GM19468 (cell line): ENCODE data around the gene PJA1.

Experiments used
- ATAC-seq: cut with Tn5 transposase; IDR thresholded peaks from one replicate; pipeline ENCODE4 v1.9.1; 2021; ENCODE audit warnings: mild to moderate bottlenecking, moderate library complexity, moderate number of reproducible peaks; ENCODE audit not compliant: unreplicated experiment; ENCODE audit errors: extremely low read depth

PJA1 gene

DNA sequence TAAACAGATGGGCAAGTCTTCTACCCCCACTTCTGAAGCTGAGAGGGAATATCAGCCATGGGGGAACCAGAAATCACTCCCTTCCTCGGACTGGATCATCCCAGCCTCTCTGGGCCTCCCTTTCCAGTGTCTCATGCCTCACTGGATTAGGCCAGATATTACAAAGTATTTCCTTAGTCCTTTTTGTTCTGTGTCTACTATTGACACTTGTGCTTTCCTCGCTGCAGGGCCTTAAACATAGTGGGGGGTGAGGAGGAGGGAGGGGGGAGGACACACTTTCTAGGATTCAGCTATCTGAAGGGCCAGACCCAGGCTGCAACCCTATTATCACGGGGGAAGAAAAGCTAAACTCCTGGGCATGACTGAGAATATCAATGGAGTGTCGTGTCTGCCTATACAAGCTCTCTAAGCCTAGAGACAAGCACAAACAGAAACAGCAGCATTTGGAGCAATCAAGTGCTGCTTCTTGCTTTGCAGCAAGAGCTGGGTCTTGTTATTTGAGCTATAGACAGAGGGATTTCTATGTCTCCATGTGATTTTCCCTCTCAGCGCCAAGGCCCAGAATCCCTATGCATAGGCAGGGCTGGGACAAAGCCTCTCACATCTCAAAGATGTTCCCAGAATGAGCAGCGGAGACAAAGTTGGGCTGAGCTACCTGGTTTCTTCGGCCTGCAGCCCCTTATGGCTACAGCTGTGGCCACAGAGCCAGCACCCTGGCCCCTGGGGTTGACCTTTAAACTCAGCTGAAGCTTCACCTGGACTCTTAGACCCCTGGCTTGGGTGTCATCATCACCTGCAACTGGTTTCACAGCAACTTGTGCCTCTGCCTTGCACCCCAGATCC, 20.2 kb downstream of the PJA1 start:
- ATAC-seq = no peak

DNA sequence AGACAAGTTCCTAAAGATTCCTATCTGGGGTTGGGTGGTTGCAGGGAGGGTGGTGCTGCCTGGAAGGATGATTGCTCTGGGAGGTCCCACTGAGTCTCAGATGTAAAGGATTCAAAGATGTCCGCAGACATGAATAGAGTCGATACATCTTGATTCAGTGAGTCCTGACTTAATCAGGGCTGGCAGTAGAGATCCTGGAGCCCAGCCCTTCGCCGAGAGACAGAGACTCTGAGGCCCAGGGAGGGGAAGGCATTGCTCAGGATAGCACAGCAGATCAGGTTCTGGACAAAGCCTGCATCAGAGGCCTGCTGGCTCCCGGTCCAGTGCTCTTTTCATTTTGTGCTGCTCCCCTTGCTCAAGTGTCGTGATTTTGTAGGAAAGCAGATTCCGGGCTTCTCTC, 21.7 kb downstream of the PJA1 start:
- no peak for ATAC-seq

DNA sequence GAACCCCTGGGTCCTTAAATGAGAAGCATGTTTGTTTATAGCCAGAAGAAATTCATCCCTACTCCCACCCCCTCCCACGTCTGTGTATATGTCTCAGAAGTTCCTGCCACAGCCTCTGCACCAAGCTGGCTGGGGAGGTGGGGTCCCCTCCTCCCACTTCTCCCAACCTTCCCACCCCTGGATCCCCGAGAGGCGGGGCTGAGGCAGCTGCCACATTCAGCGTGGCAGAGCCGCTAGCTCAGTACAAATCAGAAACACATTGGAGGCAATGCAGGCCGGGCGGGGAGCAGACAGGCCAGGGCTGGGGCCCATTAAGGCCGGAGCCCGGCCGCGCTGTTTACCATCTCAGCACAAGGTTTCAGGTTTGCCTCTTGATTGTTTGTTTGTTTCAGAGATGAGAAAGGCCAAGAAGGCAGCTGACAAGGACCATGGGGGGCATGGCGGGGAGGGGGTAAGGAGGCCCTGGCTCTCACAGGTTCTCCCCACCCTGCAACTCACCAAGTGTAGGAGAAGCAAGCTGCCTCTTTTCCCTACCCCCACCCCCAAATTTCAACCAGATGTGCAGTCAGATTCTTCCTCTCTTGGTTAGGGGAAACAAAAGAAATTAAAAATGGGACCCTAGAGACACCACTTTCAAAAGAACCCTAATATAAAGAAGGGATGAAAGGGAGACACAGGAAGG, 22.3 kb downstream of the PJA1 start:
- ATAC-seq = no peak

DNA sequence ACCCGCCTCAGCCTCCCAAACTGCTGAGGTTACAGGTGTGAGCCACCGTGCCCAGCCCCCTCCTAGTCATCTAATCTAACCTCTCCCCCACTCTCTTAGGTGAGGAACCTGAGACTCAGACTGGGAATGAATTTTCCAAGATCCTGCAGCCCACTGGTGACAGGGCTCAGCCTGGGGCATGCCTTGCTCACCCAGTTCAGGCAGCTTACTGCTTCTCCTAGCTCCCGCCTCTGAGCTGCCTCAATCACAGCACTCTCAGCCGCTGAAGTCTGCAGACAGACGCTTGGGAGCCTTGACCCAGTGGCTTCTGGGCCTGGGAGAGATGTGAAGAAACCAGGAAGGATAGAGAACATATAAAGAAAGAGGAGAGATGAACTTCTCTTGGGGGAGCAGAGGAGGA, 24.4 kb downstream of the PJA1 start:
- no peak for ATAC-seq

DNA sequence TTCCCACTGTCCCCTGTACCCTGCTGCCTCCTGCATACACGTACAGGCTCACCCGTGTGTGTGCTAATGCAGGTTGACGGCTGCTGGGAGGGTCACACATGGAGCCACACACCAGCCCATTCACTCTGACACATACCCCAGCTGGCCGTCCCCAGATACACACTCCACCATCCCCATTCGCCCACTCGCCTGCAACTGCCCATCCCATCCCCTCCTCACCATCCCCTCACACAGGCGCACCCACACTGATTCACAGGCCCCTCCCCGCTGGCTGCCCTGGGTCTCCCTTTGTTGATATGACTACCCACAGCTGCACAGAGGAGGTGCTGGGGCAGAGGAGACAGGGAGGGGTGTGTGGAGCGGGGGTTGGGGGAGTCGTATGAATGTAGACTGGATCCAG, 25.7 kb downstream of the PJA1 start:
- no peak for ATAC-seq

DNA sequence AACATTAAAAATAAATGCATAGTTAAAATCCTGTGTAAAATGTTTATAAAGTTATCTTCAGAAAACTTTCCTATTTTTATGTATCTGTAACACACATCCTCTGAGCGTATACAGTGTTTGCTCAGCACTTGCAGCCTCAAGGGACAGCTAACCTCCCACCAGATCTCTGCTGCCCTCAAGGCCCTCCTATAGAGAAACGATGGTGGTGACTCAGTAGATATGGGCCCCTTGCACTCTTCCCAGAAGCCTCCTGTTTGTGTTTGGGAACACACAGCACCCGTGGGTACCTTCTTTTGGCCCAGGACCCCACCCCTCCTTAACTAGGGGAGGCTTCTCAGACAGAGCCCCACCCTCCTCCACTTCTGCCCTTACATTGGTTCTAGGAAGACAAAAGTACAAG, 26.7 kb downstream of the PJA1 start:
- no peak for ATAC-seq

DNA sequence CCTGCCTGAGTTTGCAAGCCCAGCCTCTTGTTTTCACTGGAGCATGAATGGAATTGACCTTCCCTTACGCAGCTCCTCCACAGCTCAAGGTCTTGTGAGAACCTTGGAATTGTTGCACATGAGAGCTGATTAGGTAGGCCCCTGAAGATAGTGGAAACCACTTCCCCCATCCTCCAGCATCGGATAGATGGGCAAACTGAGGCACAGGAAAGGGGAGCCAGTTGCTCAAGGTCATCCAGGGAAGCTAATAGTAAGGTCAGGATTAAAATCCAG, 27.2 kb downstream of the PJA1 start:
- no peak for ATAC-seq

DNA sequence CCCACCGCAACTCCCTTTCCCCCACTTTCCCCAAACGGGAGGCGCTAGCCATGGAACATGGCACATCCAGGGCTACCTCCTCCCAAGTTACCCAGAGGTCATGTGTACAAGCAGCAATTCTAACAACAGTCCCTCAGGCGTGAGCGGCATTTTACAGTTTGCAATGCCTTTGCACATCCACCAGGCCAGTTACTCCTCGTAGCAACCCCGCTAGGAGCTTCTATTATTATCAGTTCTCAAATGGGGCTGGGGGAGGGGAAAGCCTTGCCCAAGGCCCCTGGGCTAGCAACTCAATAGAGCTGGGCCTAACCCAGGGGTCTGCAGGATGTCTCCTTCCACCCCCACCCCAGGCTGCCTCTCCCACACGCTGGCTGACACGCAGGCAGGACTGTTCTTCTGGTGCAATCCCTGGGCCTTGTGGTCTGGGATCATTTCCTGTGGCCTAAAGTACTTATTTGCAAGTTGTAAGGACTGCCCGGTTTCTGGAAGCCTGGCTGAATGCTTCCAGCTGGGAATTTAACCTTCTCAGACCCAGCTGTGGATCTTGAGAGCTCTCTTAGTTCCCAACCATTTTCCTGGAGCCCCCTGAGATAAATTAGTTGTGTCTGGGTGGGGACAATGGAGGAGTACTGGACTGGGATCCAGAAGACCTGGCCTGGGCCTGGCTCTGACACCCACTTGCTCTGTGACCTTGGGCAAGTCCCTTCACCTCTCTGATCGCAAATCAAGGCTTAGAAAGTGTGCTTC, 27.7 kb downstream of the PJA1 start:
- ATAC-seq = no peak

DNA sequence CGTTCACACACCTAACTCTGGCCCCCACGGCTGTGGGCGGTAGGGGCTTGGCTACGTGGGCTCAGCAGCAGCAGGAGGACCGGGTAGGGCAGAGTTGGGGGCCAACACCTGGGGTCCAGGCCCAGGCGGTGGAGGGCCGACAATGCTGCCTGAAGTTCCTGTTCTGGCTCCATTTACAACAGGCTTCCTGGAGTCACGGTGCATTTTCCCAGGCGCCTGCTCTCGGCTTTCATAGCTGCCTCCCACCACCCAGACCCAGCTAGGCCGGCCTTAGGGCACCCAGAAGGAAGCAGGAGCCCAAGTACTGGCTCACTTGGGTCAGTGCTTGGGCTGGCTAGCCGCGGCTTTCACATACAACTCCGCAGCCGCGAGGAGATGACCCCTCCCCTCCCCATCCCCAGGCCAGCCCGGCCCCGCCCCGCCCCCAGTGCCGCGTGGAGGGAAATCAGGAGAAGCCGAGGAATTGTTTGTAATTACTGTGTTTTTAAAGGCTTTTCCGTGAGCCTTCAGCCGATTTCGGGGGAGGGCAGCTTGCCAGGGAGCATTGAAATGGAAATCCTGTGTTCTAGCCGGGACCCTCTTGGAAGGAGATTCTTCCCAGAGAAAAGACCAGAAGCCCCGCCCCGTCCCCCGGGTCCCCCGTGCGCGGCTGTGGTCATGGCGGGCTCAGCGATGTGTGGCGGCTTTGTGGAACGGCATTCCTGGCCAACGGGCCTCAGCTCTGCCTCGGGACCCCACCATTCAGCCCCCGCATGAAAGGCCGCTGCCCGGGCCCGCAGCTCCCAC, 28.5 kb downstream of the PJA1 start:
- ATAC-seq = no peak

DNA sequence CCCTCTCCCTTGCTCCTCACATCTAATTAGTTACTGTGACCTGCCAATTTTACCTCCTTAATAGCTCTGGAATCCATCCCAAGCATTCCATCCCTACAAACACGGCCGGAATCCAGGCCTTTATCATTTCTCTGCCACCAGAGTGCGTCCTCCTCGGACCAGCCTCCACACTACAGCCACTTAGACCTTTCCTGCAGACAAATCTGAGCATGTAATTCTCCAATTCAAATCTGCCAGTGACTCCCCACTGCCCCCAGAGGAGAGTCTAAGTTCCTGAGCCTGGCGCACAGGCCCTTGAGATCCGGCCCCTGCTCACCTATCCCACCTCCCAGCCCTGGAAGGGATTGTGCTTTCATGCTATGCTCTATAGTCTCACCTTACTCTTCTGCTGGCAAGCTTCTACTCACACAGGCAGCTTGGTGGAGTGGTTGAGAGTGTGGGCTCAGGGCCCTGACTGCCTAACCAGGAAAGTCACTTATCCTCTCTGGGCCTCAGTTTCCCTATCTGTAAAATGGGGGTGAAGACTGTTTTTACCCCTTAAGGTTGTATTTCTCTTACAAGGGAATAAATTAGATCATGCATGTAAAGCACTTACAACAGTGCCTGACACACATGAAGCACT, 31.2 kb downstream of the PJA1 start:
- no peak for ATAC-seq

DNA sequence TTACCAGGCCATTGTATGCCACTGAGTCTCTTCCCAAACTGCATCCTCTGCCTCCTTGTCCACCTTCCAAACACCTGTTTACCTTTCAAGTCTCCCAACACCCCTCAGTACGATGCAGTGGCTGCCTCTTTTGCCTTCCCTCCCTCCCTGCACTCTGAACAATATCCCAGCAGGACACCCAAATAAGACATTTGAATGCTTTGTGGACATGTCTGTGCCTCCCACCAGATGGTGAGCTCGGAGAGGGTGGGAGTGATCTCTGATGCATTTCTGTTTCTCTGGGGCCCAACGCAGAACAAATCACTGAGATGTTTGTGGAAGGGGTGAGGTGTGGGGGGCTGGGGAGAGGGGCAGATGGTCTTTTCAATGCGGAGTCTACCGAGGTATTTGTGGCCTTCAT, 33.4 kb downstream of the PJA1 start:
- ATAC-seq = no peak

DNA sequence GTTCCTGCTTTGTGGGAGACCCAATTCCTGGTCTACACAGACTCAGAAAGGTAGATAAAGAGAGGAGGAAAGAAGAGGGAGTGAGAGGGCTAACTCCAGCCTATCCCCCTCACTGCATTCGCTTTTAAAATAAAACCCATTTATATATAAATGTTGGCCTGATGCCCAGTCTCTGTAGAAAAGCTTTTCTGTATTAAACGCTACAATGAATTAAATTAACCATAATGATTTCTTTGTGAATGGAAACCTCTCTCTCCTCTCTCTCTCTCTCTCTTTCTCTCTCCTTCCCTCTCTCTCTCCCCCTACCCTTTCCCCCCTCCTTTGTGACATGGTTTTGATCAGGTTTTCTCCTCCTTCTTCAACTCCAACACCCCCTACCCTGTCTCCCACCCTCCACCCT, 34.8 kb downstream of the PJA1 start:
- ATAC-seq = no peak

DNA sequence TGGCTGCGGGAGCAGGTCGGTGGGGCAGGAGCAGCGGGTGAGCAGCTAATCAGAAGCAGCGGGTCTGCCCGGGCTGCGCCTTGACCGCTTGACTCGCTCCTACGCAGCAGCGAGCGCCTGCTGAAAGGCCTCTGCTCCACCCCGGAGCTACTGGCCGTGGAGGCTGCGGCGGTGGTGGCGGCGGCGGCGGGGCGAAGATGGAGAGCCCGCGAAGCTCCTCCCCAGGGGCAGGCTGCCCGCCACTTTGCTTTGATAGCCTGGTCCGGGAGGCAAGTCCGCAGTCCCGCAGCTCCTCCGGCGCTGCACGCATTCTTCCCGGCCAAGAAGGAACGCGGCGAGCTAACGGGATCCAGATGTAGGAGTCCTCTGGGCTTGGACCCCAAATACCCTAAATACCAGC, 36.7 kb downstream of the PJA1 start:
- no peak for ATAC-seq

DNA sequence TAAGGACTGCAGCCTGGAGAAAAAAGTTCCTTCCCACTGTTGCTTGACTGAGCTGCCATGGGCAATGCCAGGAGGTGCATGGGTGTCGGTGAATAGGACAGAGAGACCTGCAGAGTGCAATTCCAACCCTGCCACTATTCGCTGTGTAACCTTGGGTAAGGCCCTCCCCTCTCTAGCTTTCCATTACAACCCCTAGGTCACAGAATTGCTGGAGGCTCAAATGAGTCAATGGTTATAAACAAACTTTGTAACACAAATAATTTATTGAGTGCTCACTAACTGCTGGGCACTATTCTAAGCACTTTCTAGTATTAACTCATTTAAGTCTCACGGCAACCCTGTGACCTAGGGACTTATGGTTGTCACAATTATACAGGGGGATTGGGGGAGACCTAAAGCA, 37.8 kb downstream of the PJA1 start:
- no peak for ATAC-seq

DNA sequence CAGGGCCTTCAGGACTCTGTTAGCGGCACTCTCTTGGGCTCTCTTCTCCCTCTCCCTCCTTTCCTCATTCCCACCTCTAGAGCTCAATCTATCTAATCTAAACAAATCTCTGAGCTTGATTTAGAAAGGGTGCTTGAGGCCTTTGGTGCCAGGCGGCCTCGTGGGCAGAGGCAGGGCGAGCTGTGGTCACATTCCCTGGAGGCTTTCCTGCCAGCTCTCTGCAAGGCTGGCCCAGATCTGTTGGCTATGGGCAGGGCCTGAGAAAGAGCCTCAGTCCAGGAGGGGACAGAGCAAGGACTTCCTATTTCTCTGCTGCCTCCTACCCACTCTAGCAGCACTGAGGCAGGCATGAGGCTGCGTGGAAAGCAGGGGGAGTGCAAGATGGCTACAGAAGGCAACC, 38.6 kb downstream of the PJA1 start:
- no peak for ATAC-seq

DNA sequence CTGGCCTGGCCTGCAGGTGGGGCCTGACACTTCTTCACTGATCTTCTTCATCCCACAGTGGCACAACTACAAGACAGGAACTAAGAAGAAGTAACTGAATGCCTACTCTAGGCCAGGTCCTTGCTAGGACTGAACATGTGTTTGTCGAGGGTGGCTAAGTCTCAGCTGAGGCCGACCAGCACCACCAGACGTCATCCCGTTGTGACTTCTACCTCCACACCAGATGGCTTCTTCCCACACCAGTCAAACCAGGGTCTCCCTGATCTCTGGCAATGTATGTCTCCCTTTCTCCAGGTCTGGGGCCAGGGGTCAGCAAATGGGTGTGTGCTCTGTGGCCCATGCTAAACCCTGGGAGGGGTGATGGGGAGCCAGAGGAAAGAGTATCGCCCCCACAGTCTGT, 40.2 kb downstream of the PJA1 start:
- no peak for ATAC-seq

DNA sequence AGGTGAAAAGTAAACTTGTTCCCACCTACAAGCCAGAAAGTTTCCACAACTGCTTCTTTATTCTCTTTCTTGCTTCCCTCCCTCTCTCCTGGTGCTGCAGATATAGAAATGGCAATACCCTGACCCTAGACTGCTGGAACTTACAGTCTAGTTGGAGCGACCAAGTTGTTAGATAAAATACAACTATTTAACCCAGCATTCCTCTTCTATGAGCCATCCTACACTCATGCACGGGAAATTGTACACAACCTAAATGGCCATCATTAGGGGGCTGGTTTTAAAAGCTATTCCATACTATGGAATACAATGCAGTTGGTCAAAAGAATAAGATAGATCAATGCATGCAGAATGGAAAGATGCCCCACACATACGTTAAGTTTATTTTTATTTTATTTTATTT, 41.1 kb downstream of the PJA1 start:
- ATAC-seq = no peak

DNA sequence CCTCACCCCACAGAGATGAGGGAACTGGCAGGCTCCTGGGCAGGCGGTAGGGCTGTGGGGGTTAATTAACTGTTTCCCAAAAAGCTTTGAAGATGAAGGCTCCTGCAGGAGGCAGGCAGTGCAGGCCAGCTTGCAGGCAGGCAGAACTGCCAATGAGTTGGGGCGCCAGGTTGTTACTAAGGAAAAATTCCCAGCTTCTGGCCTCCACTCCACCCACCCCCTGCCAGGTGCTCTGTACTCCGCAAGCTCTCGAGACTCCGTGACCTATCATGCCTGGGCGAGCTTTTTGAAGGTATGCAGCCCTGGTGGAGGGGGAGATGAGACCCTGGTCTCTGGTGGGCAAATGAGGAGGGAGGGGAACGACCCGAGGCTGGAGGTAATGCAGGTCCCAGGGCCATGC, 41.8 kb downstream of the PJA1 start:
- no peak for ATAC-seq

DNA sequence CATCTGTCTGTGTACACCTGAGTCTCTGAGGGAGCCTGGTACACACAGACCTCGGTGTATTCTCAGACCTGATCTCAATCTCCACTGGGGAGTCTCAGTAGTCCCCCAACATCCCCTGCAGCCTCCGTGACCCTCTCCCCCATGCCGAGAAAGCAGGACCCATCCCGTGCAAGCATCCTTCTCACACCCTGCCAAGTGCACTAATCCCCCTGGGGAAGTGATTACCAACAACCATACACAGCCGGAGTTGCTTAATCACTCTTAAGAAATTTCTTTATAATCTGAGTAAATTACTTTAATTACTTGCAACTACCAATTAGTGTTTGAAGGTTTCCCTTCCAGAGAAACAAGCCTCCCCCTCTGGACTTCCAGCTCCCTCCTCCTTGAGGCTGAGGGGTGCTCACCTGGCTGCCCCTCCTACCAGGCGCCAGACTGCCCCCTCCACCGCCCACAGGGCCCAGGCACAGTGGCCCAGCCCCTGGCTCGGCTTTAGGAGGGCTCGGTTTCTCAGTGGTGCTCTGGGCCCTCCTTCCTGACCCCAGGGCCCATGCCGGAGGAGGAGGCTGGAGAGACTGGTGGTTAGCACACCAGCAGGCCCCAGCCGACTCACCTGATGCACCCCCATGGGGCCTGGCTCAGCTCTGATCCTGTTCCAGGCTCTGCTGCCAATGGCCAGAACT, 43.8 kb downstream of the PJA1 start:
- no peak for ATAC-seq

DNA sequence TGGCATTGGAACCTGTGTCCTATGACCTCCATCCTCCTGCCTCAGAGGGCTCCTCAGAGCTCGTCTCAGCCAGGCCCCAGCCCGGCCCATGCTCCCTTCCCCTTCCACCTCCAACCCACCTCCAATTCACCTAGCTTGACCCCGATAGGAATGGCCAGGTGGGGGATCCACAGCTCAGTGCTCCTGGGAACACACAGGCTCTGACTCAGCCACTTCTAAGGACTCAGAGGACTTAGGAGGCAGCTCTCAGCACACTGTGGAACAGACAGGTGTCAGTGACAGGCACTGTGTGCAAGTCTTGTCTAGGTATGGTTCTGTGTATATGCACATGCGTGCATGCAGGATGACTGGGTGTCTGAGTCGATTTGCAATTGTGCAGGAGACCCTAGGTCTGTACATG, 44.8 kb downstream of the PJA1 start:
- no peak for ATAC-seq
